Muscle of arm (tissue), 12 donors: ENCODE data around the gene RFNG. TPM values are rescaled to one million over a fixed set of nuclear protein-coding genes. Genes with fewer than 3 reads are reported as not detected.

Experiments
- DNase-seq: peaks from one replicate; pipeline ENCODE4 v3.0.0-alpha.2; 2013
- polyA plus RNA-seq, 12 donors: library from polyadenylated mRNA; unstranded; fragments of 120-200 nt; gene quantifications; one replicate each; pipeline ENCODE4 v1.2.1, GENCODE V29; 2013; ENCODE audit not compliant: insufficient read length in 12 of 12

Gene RFNG
- polyA plus RNA-seq, 12 donors = 22.8 to 56.6 (median 30.1) TPM; not detected in 1

GRCh38 chr17:82030470-82031302, 20.9 kb downstream of the RFNG start:
- peak; percentile 88 for DNase-seq

GRCh38 chr17:82029990-82030469, 21.6 kb downstream of the RFNG start:
- DNase-seq = no peak

- no peak for DNase-seq
These were observed 22.2 kb downstream of the RFNG start for GRCh38 chr17:82029391-82029790.

GRCh38 chr17:82028966-82029365, 22.6 kb downstream of the RFNG start:
- no peak for DNase-seq

GRCh38 chr17:82028246-82028645, 23.4 kb downstream of the RFNG start:
- DNase-seq = no peak

- DNase-seq = no peak
These were observed 26.1 kb downstream of the RFNG start for GRCh38 chr17:82025401-82026107.

- DNase-seq = no peak
These were observed 26.8 kb downstream of the RFNG start for GRCh38 chr17:82024859-82025258.

- no peak for DNase-seq
These were observed 28.0 kb downstream of the RFNG start for GRCh38 chr17:82023447-82024241.

- DNase-seq = peak; percentile 99
These were observed 28.6 kb downstream of the RFNG start, which contains the start of gene LRRC45 for GRCh38 chr17:82022981-82023446. Gene LRRC45 (plus strand): TSS chr17:82023305. CDS start chr17:82023644, 339 bp downstream.

- no peak for DNase-seq
These were observed 29.2 kb downstream of the RFNG start, which contains the start of gene CENPX for GRCh38 chr17:82022310-82022980. Gene CENPX (minus strand): TSS chr17:82022878. CDS start chr17:82022861, 17 bp downstream.

- DNase-seq = no peak
These were observed 29.7 kb downstream of the RFNG start for GRCh38 chr17:82021900-82022309.

GRCh38 chr17:82021107-82021899, 30.3 kb downstream of the RFNG start:
- DNase-seq = peak; percentile 56

- DNase-seq = no peak
These were observed 31.0 kb downstream of the RFNG start for GRCh38 chr17:82020572-82021106.

- no peak for DNase-seq
These were observed 31.7 kb downstream of the RFNG start for GRCh38 chr17:82019690-82020571.

GRCh38 chr17:82018989-82019689, 32.5 kb downstream of the RFNG start:
- no peak for DNase-seq

- no peak for DNase-seq
These were observed 33.2 kb downstream of the RFNG start for GRCh38 chr17:82018152-82018988.

GRCh38 chr17:82017612-82018151, 33.9 kb downstream of the RFNG start:
- no peak for DNase-seq
